Neural progenitor cell (in vitro differentiated cells): ENCODE data around the gene CREG2. TPM values are rescaled to one million over a fixed set of nuclear protein-coding genes. Genes with fewer than 3 reads are reported as not detected.

Experiments
- DNase-seq: peaks from one replicate; pipeline ENCODE4 v3.0.0-alpha.2; 2016; ENCODE audit warnings: low spot score
- H2AFZ ChIP-seq: fragments of 200-600 bp; sonication (generic); replicated peaks from 2 replicates; pipeline ENCODE4 v1.6.1; 2016; ENCODE audit warnings: antibody characterized with exemption
- H3F3A ChIP-seq: fragments of 200-600 bp; sonication (generic); 2 replicates; pipeline ENCODE4 v1.6.1; 2016; ENCODE audit warnings: antibody characterized with exemption, low read depth
- H3K27ac ChIP-seq: fragments of 200-600 bp; sonication (generic); 2 replicates; pipeline ENCODE4 v1.5.1; 2016; ENCODE audit warnings: mild to moderate bottlenecking
- H3K27me3 ChIP-seq: fragments of 200-600 bp; sonication (generic); 2 replicates; pipeline ENCODE4 v1.6.1; 2016; ENCODE audit warnings: mild to moderate bottlenecking, moderate library complexity
- H3K36me3 ChIP-seq: fragments of 200-600 bp; sonication (generic); 2 replicates; pipeline ENCODE4 v1.5.1; 2016
- H3K4me1 ChIP-seq: fragments of 200-600 bp; sonication (generic); 2 replicates; pipeline ENCODE4 v1.6.1; 2016; ENCODE audit warnings: mixed run types
- H3K4me2 ChIP-seq: fragments of 200-600 bp; sonication (generic); 2 replicates; pipeline ENCODE4 v1.6.1; 2016
- H3K4me3 ChIP-seq: fragments of 200-600 bp; sonication (generic); 2 replicates; pipeline ENCODE4 v1.5.1; 2016
- H3K79me2 ChIP-seq: fragments of 200-600 bp; sonication (generic); 2 replicates; pipeline ENCODE4 v1.6.1; 2016; ENCODE audit warnings: low read depth
- H3K9ac ChIP-seq: fragments of 200-600 bp; sonication (generic); 2 replicates; pipeline ENCODE4 v1.6.1; 2016
- H3K9me3 ChIP-seq: fragments of 200-600 bp; sonication (generic); 2 replicates; pipeline ENCODE4 v1.5.1; 2016; ENCODE audit warnings: low read depth
- H4K20me1 ChIP-seq: fragments of 200-600 bp; sonication (generic); 2 replicates; pipeline ENCODE4 v1.6.1; 2016; ENCODE audit warnings: low read depth
- H3K27ac Mint-ChIP-seq: 3 replicates; pipeline ENCODE4 v1.8.0; 2021; ENCODE audit warnings: mixed read lengths
- H3K27me3 Mint-ChIP-seq: 2 replicates; pipeline ENCODE4 v1.8.0; 2022; ENCODE audit warnings: low read depth, mild to moderate bottlenecking, inconsistent platforms, moderate library complexity, mixed read lengths; ENCODE audit not compliant: insufficient read depth
- H3K36me3 Mint-ChIP-seq: 3 replicates; pipeline ENCODE4 v1.8.0; 2021; ENCODE audit warnings: mixed read lengths
- H3K4me1 Mint-ChIP-seq: 3 replicates; pipeline ENCODE4 v1.8.0; 2021; ENCODE audit warnings: mixed read lengths
- H3K4me3 Mint-ChIP-seq: 3 replicates; pipeline ENCODE4 v1.8.0; 2021; ENCODE audit warnings: mild to moderate bottlenecking, moderate library complexity, mixed read lengths
- H3K9me3 Mint-ChIP-seq: 3 replicates; pipeline ENCODE4 v1.8.0; 2020; ENCODE audit warnings: mixed read lengths
- CTCF ChIP-seq: fragments of 200-600 bp; sonication (generic); IDR thresholded peaks from 2 replicates; pipeline ENCODE4 v1.5.1; 2017; ENCODE audit warnings: antibody characterized with exemption, mild to moderate bottlenecking
- EZH2 ChIP-seq: fragments of 200-600 bp; sonication (generic); IDR thresholded peaks from 2 replicates; pipeline ENCODE4 v1.6.1; 2017; ENCODE audit warnings: antibody characterized with exemption, mild to moderate bottlenecking, moderate library complexity
- EZH2phosphoT487 ChIP-seq: fragments of 200-600 bp; sonication (generic); IDR thresholded peaks from 2 replicates; pipeline ENCODE4 v1.6.1; 2017; ENCODE audit warnings: antibody characterized with exemption
- total RNA-seq: library from RNA; depleted of rRNA; stranded (reverse); fragments of >200 nt; gene quantifications from 2 replicates; pipeline ENCODE4 v1.2.3, GENCODE V29; 2015; ENCODE audit warnings: low replicate concordance

The CREG2 gene
- total RNA-seq, 1 donor from 2014 or later, result not detected

DNA sequence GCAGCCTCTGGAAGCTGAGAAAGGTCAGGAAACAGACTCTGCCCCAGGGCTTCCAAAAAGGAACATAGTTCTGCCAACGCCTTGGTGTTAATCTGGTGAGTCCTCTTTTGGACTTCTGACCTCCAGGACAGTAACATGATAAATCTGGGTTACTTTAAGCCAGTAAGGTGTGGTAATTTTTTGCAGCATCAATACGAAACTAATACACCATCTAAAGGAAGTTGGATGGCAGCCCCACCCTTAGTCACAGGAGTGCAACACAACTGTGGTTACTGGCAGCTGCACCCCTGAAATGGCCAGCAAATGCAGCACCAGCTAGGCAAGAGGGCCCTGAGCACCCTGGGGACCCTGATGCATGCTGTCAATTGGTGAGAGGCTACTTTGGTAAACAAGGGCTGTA, 25.8 kb downstream of the CREG2 start:
- Histone ChIP-seq H3K4me3 (no peak overlapping the region), H2AFZ (no peak overlapping the region), H3K4me2 (no peak overlapping the region), H3K27ac (no peak overlapping the region), H3F3A (no peaks in the 10 kb centered on the region), H3K27me3 (no peaks in the 10 kb centered on the region), H3K9ac (no peak overlapping the region), H3K79me2 (no peaks in the 10 kb centered on the region), H3K36me3 (no peaks in the 10 kb centered on the region), H4K20me1 (no peaks in the 10 kb centered on the region), H3K4me1 (peaks cover 10% of the 10 kb centered on the region), H3K9me3 (no peaks in the 10 kb centered on the region)
- H3K27ac Mint-ChIP-seq, result no peak overlapping the region
- H3K9me3 Mint-ChIP-seq, result peaks cover 2% of the 10 kb centered on the region
- H3K27me3 Mint-ChIP-seq, result peaks cover 7% of the 10 kb centered on the region
- no peaks in the 10 kb centered on the region for H3K36me3 Mint-ChIP-seq
- peaks cover 4% of the 10 kb centered on the region for H3K4me1 Mint-ChIP-seq
- no peak overlapping the region for H3K4me3 Mint-ChIP-seq
- no peak for TF ChIP-seq CTCF
- no peak for TF ChIP-seq EZH2phosphoT487
- TF ChIP-seq EZH2, result no peak
- DNase-seq, result no peak

DNA sequence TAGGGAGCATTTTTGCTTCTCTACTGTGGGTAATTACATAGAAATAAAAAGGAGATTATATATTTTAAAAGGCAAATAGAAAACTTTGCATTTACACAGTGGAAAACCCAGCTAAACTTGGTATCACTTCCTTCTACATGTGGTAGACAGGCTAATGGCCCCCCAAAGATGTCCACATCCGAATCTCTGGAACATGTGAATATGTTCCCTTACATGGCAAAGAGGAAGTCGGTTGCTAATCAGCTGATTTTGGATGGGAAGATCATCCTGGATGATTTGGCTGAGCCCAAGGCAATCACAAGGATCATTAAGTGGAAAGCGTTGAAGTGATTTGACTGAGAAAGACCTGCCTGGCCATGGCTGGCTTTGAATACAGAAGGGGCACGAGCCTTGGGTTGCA, 26.2 kb downstream of the CREG2 start:
- Histone ChIP-seq H3K4me2 (no peak overlapping the region), H3K4me1 (peaks cover 10% of the 10 kb centered on the region), H3K36me3 (no peaks in the 10 kb centered on the region), H3K27ac (no peak overlapping the region), H3F3A (no peaks in the 10 kb centered on the region), H3K27me3 (no peaks in the 10 kb centered on the region), H3K9me3 (no peaks in the 10 kb centered on the region), H4K20me1 (no peaks in the 10 kb centered on the region), H2AFZ (no peak overlapping the region), H3K79me2 (no peaks in the 10 kb centered on the region), H3K4me3 (no peak overlapping the region), H3K9ac (no peak overlapping the region)
- TF ChIP-seq CTCF, result no peak
- TF ChIP-seq EZH2, result no peak
- TF ChIP-seq EZH2phosphoT487, result no peak
- Mint-ChIP-seq H3K4me1 (peaks cover 4% of the 10 kb centered on the region), H3K27me3 (peaks cover 7% of the 10 kb centered on the region), H3K36me3 (no peaks in the 10 kb centered on the region), H3K4me3 (no peak overlapping the region), H3K27ac (no peak overlapping the region), H3K9me3 (peaks cover 2% of the 10 kb centered on the region)
- no peak for DNase-seq

DNA sequence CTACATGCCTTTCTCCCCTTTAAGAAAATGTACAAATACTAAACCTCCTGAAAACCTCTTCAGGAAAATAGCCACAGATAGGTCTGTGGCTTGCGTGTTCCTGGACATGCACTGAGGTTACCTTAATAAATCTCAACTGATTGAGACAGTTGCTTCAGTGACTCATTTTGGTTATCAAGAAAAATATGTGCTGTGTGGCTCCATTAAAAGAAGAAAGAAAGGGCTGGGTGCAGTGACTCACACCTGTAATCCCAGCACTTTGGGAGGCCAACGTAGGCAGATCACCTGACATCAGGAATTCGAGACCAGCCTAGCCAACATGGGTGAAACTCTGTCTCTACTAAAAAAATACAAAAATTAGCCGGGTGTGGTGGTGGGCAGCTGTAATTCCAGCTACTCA, 27.1 kb downstream of the CREG2 start:
- Mint-ChIP-seq H3K27ac (no peak overlapping the region), H3K9me3 (peaks cover 2% of the 10 kb centered on the region), H3K4me1 (peaks cover 4% of the 10 kb centered on the region), H3K4me3 (no peak overlapping the region), H3K27me3 (peaks cover 7% of the 10 kb centered on the region), H3K36me3 (no peaks in the 10 kb centered on the region)
- Histone ChIP-seq H3K9me3 (no peaks in the 10 kb centered on the region), H3K9ac (no peak overlapping the region), H3K4me2 (no peak overlapping the region), H3K79me2 (no peaks in the 10 kb centered on the region), H3K4me3 (no peak overlapping the region), H2AFZ (no peak overlapping the region), H3K36me3 (no peaks in the 10 kb centered on the region), H3K27me3 (no peaks in the 10 kb centered on the region), H3K27ac (no peak overlapping the region), H4K20me1 (no peaks in the 10 kb centered on the region), H3K4me1 (peaks cover 10% of the 10 kb centered on the region), H3F3A (no peaks in the 10 kb centered on the region)
- DNase-seq, result no peak
- no peak for TF ChIP-seq CTCF
